ENCODE measurements around the gene SARNP.
A peak's percentile ranks its signal among the peaks of the same experiment; 100 is the strongest.
"Not testable (repeated sequence)": the region's sequence is repeated elsewhere in the genome, so short reads cannot be mapped to it uniquely, and the experiment has no call there.

Gene SARNP, protein sequence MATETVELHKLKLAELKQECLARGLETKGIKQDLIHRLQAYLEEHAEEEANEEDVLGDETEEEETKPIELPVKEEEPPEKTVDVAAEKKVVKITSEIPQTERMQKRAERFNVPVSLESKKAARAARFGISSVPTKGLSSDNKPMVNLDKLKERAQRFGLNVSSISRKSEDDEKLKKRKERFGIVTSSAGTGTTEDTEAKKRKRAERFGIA

DNA sequence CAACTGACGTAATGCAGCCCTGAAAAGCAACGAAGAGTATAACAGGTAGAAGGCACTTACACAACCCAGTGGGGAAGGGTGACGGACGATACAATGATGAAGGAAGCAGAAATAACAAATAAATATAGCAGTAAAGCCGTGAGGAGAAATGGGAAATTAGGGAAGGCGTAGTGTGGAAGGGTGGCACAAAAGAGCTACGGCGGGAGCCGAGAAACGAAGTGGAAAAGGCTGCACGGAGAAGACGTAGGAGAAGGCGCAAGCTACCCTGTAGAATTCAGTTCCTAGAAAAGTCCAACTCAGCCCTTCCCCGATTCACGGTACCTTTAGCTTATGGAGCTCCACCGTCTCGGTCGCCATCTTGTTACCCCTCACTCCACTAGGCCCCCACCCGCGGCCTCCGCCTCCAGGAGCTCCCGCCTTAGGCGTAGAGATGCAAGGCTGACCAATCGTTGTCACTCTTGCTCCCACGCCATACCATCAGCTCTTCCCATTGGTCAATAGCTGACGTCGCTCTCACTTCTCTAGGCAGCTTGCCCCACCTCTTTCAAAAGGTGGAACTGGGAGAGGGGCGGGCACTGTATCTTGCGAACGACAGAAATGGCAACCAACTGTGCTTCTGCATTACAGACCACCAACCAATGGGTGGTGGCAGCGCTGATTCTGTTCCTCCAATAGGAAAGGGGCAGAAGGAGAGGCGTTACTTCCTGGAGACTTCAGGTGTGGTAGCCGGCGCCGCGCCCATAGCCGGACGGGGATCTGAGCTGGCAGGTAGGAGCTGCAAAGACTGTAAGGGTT, at the start of gene SARNP, which contains the start of gene ORMDL2:
TSS of gene SARNP (minus strand) at position 380 of the 795 bp plus-strand sequence. CDS start at position 357, 23 bp downstream.
TSS of gene ORMDL2 (plus strand) at position 697 of the 795 bp plus-strand sequence. CDS start 959 bp downstream, outside the sequence.
- Histone ChIP-seq H3K36me3 (ENCODE audit: insufficient read depth, low read length) (peaks cover 15% of the 10 kb centered on the region), H3K4me1 (ENCODE audit: insufficient read depth, low read length) (peaks cover 11% of the 10 kb centered on the region; the same call in 1 of the 2 replicates), H3K9ac (ENCODE audit: low read depth, low read length) (peak within 1 kb of the TSS; percentile 93), H3K9me3 (ENCODE audit: control insufficient read depth, insufficient read depth, low read length) (no peaks in the 10 kb centered on the region)

DNA sequence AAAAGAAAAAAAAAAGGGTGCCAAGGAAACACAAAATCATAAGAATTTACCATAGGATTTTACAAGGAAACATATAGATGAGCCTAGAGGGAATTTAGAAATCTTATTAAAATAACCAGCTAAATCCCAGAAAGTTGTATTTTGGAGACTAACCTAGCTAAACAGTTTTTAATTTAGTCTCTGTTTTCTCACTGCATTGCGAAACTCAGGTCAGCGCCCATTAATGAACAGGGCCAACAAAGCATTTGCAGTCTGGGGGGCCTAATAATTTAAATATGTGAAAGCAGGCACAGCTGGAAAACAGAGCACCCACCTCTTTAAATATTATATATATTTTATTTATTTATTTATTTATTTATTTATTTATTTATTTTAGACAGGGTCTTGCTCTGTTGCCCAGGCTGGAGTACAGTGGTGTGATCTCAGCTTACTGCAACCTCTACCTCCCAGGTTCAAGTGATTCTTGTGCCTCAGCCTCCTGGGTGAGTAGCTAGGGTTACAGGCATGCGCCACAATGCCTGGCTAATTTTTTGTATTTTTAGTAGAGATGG, 49.0 kb upstream of the SARNP start:
- not testable (repeated sequence) for H3K9ac ChIP-seq (ENCODE audit: low read depth, low read length); H3K4me1 ChIP-seq (ENCODE audit: insufficient read depth, low read length); H3K9me3 ChIP-seq (ENCODE audit: control insufficient read depth, insufficient read depth, low read length); H3K36me3 ChIP-seq (ENCODE audit: insufficient read depth, low read length)

DNA sequence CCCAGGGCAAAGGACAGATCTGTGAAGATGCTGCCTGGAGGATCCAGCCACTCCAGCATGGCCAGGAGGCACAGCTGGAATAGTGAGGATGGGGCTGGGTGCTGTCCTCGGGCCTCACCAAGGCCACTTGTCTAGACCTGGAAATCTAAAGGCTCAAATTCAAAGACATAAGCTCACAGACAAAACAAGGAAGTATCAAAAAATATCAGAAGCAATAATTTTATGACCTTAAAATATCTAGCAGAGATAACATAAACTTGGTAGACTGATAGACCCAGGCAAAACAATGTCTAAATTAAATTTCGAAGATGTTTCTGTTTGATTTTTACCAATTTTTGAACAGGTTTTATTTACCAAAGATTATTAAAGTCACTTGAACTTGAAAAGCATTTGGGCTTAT, 47.8 kb upstream of the SARNP start:
- no peaks in the 10 kb centered on the region for H3K9me3 ChIP-seq (ENCODE audit: control insufficient read depth, insufficient read depth, low read length)
- no peaks in the 10 kb centered on the region for H3K4me1 ChIP-seq (ENCODE audit: insufficient read depth, low read length)
- no peak overlapping the region for H3K9ac ChIP-seq (ENCODE audit: low read depth, low read length)
- H3K36me3 ChIP-seq (ENCODE audit: insufficient read depth, low read length): no peaks in the 10 kb centered on the region

DNA sequence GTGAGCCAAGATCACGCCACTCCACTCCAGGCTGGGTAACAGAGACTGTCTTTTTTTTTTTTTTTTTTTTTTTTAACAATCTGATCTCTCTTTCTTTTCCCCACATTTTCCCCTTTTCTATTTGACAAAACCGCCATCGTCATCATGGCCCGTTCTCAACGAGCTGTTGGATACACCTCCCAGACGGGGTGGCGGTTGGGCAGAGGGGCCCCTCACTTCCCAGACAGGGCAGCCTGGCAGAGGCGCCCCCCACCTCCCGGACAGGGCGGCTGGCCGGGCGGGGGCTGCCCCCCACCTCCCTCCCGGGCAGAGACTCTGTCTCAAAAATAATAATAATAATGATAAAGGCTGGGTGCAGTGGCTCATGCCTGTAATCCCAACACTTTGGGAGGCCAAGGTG, 45.4 kb upstream of the SARNP start:
- not testable (repeated sequence) for H3K9ac ChIP-seq (ENCODE audit: low read depth, low read length); H3K36me3 ChIP-seq (ENCODE audit: insufficient read depth, low read length); H3K9me3 ChIP-seq (ENCODE audit: control insufficient read depth, insufficient read depth, low read length); H3K4me1 ChIP-seq (ENCODE audit: insufficient read depth, low read length)

DNA sequence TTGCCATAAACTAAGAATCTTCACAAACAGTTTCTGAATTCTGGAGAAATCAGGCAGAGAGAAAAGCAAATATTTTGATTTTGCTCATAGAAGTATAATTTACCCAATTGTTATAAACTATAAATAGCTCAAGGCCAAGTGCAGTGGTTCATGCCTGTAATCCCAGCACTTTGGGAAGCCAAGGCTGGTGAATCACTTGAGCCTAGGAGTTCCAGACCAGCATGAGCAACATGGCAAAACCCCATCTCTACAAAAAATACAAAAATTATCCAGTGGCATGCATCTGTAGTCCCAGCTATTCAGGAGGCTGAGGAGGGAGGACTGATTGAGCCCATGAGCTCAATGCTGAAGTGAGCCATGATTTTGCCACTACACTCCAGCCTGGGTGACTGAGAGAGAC, 44.8 kb upstream of the SARNP start:
- Histone ChIP-seq H3K4me1 (ENCODE audit: insufficient read depth, low read length) (no peaks in the 10 kb centered on the region), H3K9me3 (ENCODE audit: control insufficient read depth, insufficient read depth, low read length) (no peaks in the 10 kb centered on the region), H3K9ac (ENCODE audit: low read depth, low read length) (no peak overlapping the region), H3K36me3 (ENCODE audit: insufficient read depth, low read length) (no peaks in the 10 kb centered on the region)

DNA sequence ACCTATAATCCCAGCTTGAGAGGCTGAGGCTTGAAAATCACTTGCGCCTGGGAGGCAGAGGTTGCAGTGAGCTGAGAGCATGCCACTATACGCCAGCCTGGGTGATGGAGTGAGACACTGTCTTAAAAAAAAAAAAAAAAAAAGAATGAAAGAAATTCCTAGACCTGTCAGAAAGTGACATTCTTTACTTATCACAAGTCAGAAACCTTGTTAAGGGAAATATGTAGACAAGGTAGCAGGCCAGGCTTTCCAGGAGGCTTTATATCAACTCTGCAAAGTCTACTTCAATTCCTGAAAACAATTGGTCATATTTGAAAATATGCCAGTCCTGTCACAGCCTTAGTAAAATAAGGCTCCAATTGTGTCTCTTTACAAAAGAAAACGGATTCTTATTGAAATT, 44.3 kb upstream of the SARNP start:
- no peak overlapping the region for H3K9ac ChIP-seq (ENCODE audit: low read depth, low read length)
- peaks cover 2% of the 10 kb centered on the region; the same call in 1 of the 2 replicates for H3K4me1 ChIP-seq (ENCODE audit: insufficient read depth, low read length)
- H3K36me3 ChIP-seq (ENCODE audit: insufficient read depth, low read length): no peaks in the 10 kb centered on the region
- H3K9me3 ChIP-seq (ENCODE audit: control insufficient read depth, insufficient read depth, low read length): no peaks in the 10 kb centered on the region

DNA sequence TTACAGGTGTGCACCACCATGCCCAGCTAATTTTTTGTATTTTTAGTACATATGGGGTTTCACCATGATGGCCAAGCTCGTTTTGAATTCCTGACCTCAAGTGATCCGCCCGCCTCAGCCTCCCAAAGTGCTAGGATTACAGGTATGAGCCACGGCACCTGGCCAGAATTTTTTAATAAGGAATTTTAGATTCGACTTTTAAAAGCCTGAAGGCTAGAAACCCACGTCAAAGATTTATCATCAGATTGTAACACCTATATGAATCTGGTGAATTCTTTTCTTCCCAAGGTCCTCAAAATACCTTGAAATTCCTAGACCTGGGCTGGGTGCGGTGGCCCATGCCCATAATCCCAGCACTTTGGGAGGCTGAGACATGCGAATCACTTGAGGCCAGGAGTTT, 43.9 kb upstream of the SARNP start:
- no peaks in the 10 kb centered on the region for H3K36me3 ChIP-seq (ENCODE audit: insufficient read depth, low read length)

DNA sequence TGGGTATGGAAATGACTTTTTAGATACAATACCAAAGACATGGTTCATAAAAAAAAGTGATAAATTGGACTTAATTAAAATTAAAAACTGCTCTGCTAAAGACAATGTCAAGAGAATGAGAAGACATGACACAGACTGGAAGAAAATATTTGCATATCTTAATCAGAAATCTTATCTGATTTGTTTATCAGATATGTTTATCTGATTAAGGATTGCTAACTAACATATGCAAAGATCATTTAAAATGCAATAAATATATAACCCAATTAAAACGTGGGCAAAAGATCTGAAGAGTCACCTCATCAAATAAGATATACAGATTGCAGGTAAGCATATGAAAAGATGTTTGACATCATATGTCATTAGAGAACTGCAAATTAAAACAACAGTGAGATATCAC, 35.2 kb upstream of the SARNP start:
- H3K36me3 ChIP-seq (ENCODE audit: insufficient read depth, low read length): no peaks in the 10 kb centered on the region
- H3K9me3 ChIP-seq (ENCODE audit: control insufficient read depth, insufficient read depth, low read length): no peaks in the 10 kb centered on the region
- H3K9ac ChIP-seq (ENCODE audit: low read depth, low read length): no peak overlapping the region
- peaks cover 12% of the 10 kb centered on the region for H3K4me1 ChIP-seq (ENCODE audit: insufficient read depth, low read length)

More for the DNA sequence above, 43.9 kb upstream of the SARNP start:
- Histone ChIP-seq H3K4me1 (ENCODE audit: insufficient read depth, low read length) (peaks cover 4% of the 10 kb centered on the region; the same call in 1 of the 2 replicates), H3K9ac (ENCODE audit: low read depth, low read length) (no peak overlapping the region), H3K9me3 (ENCODE audit: control insufficient read depth, insufficient read depth, low read length) (no peaks in the 10 kb centered on the region)

DNA sequence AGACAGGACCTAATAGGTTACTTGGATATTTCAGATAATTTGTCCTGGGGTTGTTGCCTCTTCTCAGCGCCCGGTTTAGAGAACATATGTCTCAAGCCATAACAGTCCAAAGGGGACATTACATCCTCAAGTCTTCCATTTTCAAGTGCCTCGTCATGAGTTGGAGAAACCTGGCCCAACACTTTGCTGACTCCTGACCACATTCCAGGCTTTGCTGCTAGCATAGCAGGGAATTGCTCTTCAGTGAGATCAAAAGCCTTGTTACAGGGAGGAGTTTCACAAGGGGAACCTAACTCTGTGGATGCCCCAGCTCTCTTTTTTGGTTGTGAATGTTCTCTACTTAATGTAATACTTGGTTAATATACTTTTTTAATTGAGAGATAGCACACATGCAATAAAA, 33.4 kb upstream of the SARNP start:
- peaks cover 16% of the 10 kb centered on the region for H3K4me1 ChIP-seq (ENCODE audit: insufficient read depth, low read length)
- no peak overlapping the region for H3K9ac ChIP-seq (ENCODE audit: low read depth, low read length)
- H3K36me3 ChIP-seq (ENCODE audit: insufficient read depth, low read length): no peaks in the 10 kb centered on the region
- H3K9me3 ChIP-seq (ENCODE audit: control insufficient read depth, insufficient read depth, low read length): no peaks in the 10 kb centered on the region

DNA sequence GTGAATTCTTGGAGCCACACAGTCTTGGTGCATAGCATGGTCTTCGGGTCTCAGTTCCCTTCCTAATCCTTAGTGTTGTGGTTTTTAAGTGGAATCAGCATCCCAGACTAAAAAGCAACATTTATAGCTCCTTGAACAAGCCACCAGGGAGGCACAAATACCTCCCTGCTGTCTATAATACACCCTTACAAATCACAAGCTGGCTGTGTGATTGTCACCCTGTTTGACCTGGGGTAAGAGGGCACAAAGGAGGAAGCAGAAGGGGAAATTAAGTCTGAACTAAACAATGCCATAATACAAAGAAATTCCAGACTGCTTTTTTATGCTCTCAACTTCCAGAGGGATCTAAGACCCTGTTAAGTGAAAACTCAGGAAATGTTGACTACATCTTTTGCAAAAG, 32.9 kb upstream of the SARNP start:
- H3K4me1 ChIP-seq (ENCODE audit: insufficient read depth, low read length): peaks cover 21% of the 10 kb centered on the region
- H3K36me3 ChIP-seq (ENCODE audit: insufficient read depth, low read length): no peaks in the 10 kb centered on the region
- no peaks in the 10 kb centered on the region for H3K9me3 ChIP-seq (ENCODE audit: control insufficient read depth, insufficient read depth, low read length)
- no peak overlapping the region for H3K9ac ChIP-seq (ENCODE audit: low read depth, low read length)

DNA sequence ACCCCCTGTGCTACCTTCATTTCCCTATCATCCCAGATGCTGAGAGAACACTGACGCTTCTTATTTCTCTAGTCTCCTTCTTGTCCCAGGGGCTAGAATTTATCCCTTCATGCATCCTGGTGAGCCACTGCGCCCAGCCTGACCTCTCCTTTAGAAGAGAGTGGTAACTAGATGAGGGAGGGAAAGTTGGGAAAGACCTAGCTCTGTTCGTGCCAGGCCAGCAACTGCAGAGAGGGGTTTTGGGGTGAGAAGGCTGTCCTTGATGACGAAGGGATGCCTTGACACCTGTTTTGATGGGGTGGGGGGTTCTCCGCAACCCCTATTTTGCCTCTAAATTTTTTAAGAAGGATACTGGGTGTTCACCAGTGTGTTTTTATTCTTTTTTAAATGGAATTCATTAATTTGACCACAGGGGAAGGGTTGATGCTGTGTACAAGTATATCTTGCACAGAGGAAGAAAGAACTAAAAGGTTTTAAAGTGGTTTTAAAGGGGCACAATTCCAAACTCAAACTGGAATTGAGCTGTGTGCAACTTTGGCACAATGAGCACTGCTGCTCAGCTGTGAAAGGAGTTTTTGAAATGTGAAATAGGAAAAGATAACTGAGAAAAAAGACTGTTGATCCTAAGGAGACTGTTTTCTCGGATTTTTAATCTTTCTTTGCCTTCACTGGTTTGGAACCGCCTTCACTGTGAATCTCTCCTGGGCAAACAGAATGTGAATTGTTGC, 32.3 kb upstream of the SARNP start:
- Histone ChIP-seq H3K9me3 (ENCODE audit: control insufficient read depth, insufficient read depth, low read length) (no peaks in the 10 kb centered on the region), H3K9ac (ENCODE audit: low read depth, low read length) (no peak overlapping the region), H3K4me1 (ENCODE audit: insufficient read depth, low read length) (peaks cover 24% of the 10 kb centered on the region), H3K36me3 (ENCODE audit: insufficient read depth, low read length) (no peaks in the 10 kb centered on the region)

DNA sequence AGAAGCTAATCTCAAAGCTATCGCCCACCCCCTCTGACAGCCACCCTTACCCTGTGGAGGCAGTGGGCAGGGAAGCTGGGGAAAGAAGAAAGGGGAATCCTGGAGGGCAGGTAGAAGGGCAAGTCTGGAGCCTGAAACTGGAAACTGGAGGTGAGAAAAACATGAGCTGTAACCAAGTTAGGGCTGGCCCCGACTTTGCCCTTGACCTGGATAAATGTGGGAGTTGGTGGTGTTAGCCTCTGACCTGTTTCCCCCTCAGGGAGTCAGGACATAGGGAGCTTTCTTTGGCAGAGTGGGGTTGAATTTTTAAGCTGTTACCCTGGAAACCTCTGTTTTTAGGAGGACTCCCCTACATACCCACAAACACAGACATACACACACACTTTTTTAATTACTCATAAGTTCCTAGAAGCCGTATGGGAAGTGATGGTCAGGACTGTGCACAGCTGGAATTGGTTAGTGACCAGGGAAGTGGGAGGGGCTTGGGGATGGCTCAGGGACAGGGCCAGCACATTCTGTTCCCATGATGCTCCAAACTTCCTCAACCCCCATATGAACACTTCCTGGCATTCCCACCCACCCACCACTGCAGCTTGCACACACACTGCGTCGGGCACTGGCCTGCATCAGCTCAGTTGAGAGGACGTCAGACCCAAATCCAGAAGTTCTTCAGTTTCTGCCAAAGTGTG, 30.2 kb upstream of the SARNP start:
- Histone ChIP-seq H3K9me3 (ENCODE audit: control insufficient read depth, insufficient read depth, low read length) (no peaks in the 10 kb centered on the region), H3K36me3 (ENCODE audit: insufficient read depth, low read length) (no peaks in the 10 kb centered on the region), H3K9ac (ENCODE audit: low read depth, low read length) (no peak overlapping the region), H3K4me1 (ENCODE audit: insufficient read depth, low read length) (peaks cover 30% of the 10 kb centered on the region)

DNA sequence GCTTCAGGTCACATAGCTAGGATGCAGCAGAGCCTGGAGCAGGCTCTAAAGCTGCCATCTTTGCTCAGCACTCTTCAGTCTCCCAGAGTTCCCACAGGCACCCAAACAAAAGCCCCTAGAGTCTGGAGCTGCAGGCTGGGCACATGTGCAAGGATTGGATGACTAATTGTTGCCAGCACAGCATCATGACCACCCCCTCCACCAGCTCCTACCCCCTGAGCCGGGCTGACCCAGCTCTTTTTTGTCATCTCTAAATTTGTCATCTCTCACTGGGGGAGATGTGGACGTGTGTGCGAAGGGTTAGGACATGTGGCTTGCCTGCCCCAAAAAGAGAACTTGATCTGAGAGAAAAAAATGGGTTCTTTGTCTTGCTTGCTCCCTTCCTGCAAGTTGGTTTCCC, 29.5 kb upstream of the SARNP start:
- Histone ChIP-seq H3K9ac (ENCODE audit: low read depth, low read length) (no peak overlapping the region), H3K9me3 (ENCODE audit: control insufficient read depth, insufficient read depth, low read length) (no peaks in the 10 kb centered on the region), H3K36me3 (ENCODE audit: insufficient read depth, low read length) (no peaks in the 10 kb centered on the region), H3K4me1 (ENCODE audit: insufficient read depth, low read length) (peaks cover 30% of the 10 kb centered on the region)
